CD8-positive, alpha-beta memory T cell (primary cell): ENCODE data around the gene TENM4. TPM values are rescaled to one million over a fixed set of nuclear protein-coding genes. Genes with fewer than 3 reads are reported as not detected.

Experiments used
- CTCF ChIA-PET: fragments of 350-600 bp; sonication (Branson Sonifier 250); formaldehyde crosslinking; loops from one replicate; lab custom pipeline; 2021; ENCODE audit warnings: antibody characterized with exemption; lab: Charles Lee
- POLR2A ChIA-PET: fragments of 350-600 bp; sonication (Branson Sonifier 250); formaldehyde crosslinking; loops from one replicate; lab custom pipeline; 2021; ENCODE audit warnings: antibody characterized with exemption; lab: Charles Lee
- DNase-seq, 5 donors: peaks; one replicate each; pipeline versions ENCODE4 v3.0.0 to v3.0.0-alpha.2; 2020 to 2022; ENCODE audit warnings: mixed read lengths in 1 of 5
- H3K27ac ChIP-seq: one replicate; pipeline ENCODE4 v1.7.0; 2013; ENCODE audit warnings: low read depth, mild to moderate bottlenecking, low read length, moderate library complexity
- H3K27me3 ChIP-seq: 2 replicates; pipeline ENCODE4 v1.7.0; 2013; ENCODE audit warnings: low read length, mild to moderate bottlenecking; ENCODE audit not compliant: insufficient read depth, poor library complexity, severe bottlenecking
- H3K36me3 ChIP-seq: 2 replicates; pipeline ENCODE4 v1.7.0; 2013; ENCODE audit warnings: mild to moderate bottlenecking, low read length, moderate library complexity; ENCODE audit not compliant: insufficient read depth
- H3K4me1 ChIP-seq: 2 replicates; pipeline ENCODE4 v1.7.0; 2013; ENCODE audit warnings: mild to moderate bottlenecking, low read length, moderate library complexity; ENCODE audit not compliant: insufficient read depth
- H3K4me3 ChIP-seq: 2 replicates; pipeline ENCODE4 v1.7.0; 2013; ENCODE audit warnings: mild to moderate bottlenecking, low read length
- H3K9me3 ChIP-seq: 2 replicates; pipeline ENCODE4 v1.7.0; 2013; ENCODE audit warnings: mild to moderate bottlenecking, low read length
- H3K27ac Mint-ChIP-seq, 8 donors: one replicate each; pipeline ENCODE4 v1.8.0; 2020 to 2021; ENCODE audit warnings: mixed read lengths in 8 of 8, mild to moderate bottlenecking in 6 of 8, inconsistent platforms in 3 of 8, moderate library complexity in 3 of 8
- H3K27me3 Mint-ChIP-seq, 2 donors: one replicate each; pipeline ENCODE4 v1.8.0; 2020 to 2021; ENCODE audit warnings: mixed read lengths in 2 of 2, mild to moderate bottlenecking in 1 of 2, moderate library complexity in 1 of 2
- H3K36me3 Mint-ChIP-seq, 3 donors: one replicate each; pipeline ENCODE4 v1.8.0; 2020 to 2021; ENCODE audit warnings: mixed read lengths in 3 of 3, inconsistent platforms in 1 of 3, mild to moderate bottlenecking in 1 of 3
- H3K4me1 Mint-ChIP-seq, 3 donors: one replicate each; pipeline ENCODE4 v1.8.0; 2020 to 2021; ENCODE audit warnings: mixed read lengths in 3 of 3, inconsistent platforms in 1 of 3, mild to moderate bottlenecking in 1 of 3
- H3K4me3 Mint-ChIP-seq, 7 donors: one replicate each; pipeline ENCODE4 v1.8.0; 2020 to 2021; ENCODE audit warnings: mixed read lengths in 7 of 7, mild to moderate bottlenecking in 6 of 7, moderate library complexity in 4 of 7, inconsistent platforms in 2 of 7
- H3K9me3 Mint-ChIP-seq, 5 donors: one replicate each; pipeline ENCODE4 v1.8.0; 2020 to 2022; ENCODE audit warnings: mixed read lengths in 5 of 5, mild to moderate bottlenecking in 3 of 5, moderate library complexity in 2 of 5, inconsistent platforms in 1 of 5
- polyA plus RNA-seq: library from polyadenylated mRNA; unstranded; fragments of 300-500 nt; fragmentation: Illumina TruSeq; gene quantifications from one replicate; pipeline ENCODE4 v1.2.3, GENCODE V29; 2021
- total RNA-seq, 2 experiments: library from RNA; stranded (reverse); gene quantifications; one replicate each; pipeline ENCODE4 v1.2.3, GENCODE V29; 2021

The TENM4 gene
- total and polyA plus RNA-seq, 3 experiments from 2014 or later, result not detected

DNA sequence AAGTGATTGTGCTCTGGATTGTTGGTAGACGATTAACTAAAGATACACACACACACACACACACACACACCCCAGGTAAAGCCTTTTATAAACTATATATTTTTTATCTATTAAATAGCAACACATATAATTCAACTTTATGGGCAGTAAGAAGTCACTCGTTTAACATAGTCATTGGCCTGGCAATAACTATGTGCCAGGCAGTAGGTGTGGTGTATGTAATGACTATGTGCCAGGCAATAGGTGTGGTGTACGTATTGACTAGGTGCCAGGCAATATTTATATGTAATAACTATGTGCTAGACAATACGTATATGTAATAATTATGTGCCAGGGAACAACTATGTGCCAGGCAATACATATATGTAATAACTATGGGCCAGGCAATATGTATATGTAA is 40.0 kb upstream of the TENM4 start:
- no peaks in the 10 kb centered on the region for H3K36me3 Mint-ChIP-seq
- H3K27me3 ChIP-seq, result no peaks in the 10 kb centered on the region

DNA sequence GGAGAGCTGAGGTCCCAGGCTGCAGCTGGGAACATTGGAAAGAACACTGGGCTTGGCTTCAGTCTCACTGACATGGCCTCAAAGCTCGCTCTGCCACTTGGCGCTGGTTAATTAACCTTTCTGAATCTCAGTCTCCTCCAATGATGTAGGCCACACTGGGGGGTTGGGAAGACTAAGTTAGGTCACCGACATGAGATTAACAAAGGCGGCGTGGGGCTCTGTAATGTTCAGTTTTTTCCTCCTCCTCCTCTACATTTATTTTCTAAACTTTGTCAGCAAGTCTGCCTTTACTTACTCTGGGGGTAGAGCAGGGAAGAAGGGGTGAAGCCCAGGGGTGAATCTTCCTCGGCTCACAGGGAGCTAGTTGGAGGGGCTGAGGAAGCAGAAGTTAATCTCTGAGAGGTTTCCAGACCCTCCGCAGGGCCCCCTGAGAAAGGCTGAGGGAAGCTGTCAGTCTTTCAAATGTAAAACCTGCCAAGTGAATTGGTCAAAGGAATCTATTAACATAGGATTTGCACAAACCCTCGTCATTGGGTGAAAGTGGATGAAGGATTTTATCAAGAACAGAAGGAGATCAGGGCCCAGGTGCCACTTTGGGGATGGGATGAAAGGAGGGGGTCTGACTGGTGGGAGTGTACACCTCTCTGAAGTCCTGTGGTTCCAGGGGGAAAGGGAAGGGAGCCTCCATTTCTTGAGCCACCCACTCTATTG is 32.1 kb upstream of the TENM4 start:
- Histone ChIP-seq H3K27me3 (no peaks in the 10 kb centered on the region), H3K36me3 (no peaks in the 10 kb centered on the region), H3K4me1 (no peaks in the 10 kb centered on the region), H3K27ac (no peak overlapping the region), H3K4me3 (no peak overlapping the region), H3K9me3 (no peaks in the 10 kb centered on the region)
- DNase-seq, result no peak
- Mint-ChIP-seq H3K4me3 (no peak overlapping the region), H3K36me3 (no peaks in the 10 kb centered on the region), H3K4me1 (no peaks in the 10 kb centered on the region), H3K27me3 (peaks cover 0 to 5% of the 10 kb centered on the region in 2 donors), H3K9me3 (peaks cover 0 to 4% (median 3%) of the 10 kb centered on the region in 5 donors), H3K27ac (no peak overlapping the region)
- CTCF ChIA-PET, result no interaction called here
- POLR2A ChIA-PET, result no interaction called here

More for the DNA sequence above, 40.0 kb upstream of the TENM4 start:
- Histone ChIP-seq H3K9me3 (no peaks in the 10 kb centered on the region), H3K27ac (no peak overlapping the region), H3K4me1 (no peaks in the 10 kb centered on the region), H3K4me3 (no peak overlapping the region), H3K36me3 (no peaks in the 10 kb centered on the region)
- Mint-ChIP-seq H3K4me1 (no peaks in the 10 kb centered on the region), H3K27ac (no peak overlapping the region), H3K9me3 (peaks cover 0 to 9% (median 0%) of the 10 kb centered on the region in 5 donors), H3K4me3 (no peak overlapping the region), H3K27me3 (peaks cover 0 to 1% of the 10 kb centered on the region in 2 donors)
- no peak for DNase-seq
- CTCF ChIA-PET, result no interaction called here
- POLR2A ChIA-PET, result no interaction called here

DNA sequence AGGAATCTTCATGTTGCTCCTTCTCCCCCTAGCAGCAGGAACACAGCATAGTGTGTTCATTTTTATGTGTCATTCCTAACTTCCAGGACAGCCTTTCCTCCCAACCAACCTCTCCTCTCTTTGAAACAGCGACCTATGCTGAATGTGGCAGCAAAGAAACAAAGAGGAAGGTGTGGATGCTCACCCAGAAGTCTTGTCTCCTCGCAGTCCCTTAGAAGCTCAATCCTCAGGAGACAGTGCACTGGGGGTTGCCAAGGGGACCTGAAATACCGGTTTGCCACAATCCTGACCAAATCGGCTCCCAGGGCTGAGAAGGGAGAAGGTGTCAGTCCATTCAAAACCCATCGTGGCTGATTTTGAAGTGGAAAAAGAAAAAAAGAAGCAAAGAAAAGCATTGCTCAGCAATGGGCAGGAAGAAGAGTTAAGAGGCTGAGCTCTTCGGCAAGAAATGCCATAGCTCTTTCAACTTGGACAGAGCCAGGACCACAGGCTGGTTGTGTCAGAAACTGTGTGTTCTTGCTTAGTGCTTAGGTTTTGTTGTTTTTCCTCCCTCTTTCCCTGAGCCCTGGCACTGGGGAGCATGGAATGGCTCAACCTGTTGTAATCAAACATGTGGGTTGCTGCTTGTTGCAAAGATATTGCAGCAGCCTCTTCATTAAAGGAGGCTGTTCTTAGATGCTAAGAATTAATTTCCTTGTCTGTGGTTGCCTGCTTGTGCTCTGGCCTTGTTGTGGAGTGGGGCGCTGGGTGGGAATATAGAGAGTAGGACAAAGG is 30.4 kb upstream of the TENM4 start:
- ChIA-PET CTCF (no interaction called here), POLR2A (no interaction called here)
- no peaks in the 10 kb centered on the region for H3K4me1 Mint-ChIP-seq
- Histone ChIP-seq H3K9me3 (no peaks in the 10 kb centered on the region), H3K4me3 (no peak overlapping the region), H3K27ac (no peak overlapping the region), H3K4me1 (no peaks in the 10 kb centered on the region), H3K27me3 (no peaks in the 10 kb centered on the region), H3K36me3 (no peaks in the 10 kb centered on the region)
- no peak overlapping the region for H3K27ac Mint-ChIP-seq
- H3K4me3 Mint-ChIP-seq, result no peak overlapping the region
- peaks cover 0 to 4% of the 10 kb centered on the region in 2 donors for H3K27me3 Mint-ChIP-seq
- no peak for DNase-seq
- no peaks in the 10 kb centered on the region for H3K36me3 Mint-ChIP-seq
- H3K9me3 Mint-ChIP-seq, result peaks cover 0 to 4% (median 3%) of the 10 kb centered on the region in 5 donors

DNA sequence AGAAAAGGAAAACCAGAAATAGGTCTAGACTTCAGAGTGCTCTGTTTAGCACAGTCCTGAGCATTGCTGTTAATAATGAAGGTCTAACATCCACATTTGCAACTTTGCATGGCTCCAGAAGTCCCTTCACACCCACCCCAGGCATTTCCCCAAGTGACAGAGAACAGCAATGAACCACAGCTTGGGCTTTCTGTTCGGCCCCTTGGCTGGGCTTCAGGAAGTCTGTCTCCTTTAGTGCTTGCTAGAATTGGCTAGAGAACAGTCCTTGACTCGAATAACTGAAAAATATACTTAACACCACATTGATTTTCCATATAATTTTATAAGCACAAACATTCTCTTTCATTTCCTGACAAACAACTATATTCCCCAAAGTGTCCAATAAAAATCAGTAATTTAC is 29.3 kb upstream of the TENM4 start:
- H3K27me3 Mint-ChIP-seq, result peaks cover 0 to 4% of the 10 kb centered on the region in 2 donors

DNA sequence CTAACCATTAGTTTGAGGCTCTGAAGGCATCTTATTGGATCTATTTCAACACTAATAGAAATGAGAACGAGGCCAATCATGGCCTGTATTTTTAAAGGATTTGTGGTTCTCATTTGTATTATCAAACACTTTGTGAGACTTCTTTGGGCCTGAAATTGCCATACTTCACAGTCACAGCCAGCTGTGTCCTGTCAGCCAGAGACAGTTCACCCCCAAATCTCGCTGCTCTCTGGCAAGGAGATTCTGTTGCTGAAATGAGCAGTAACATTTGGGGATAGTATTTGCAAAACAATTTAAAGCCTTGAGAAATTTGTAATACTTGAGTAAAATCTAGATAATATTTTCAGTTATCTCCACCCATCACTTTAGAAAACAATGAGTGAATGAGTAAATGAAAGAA is 26.9 kb upstream of the TENM4 start:
- no peak for DNase-seq
- Histone ChIP-seq H3K36me3 (no peaks in the 10 kb centered on the region), H3K27me3 (no peaks in the 10 kb centered on the region), H3K4me1 (no peaks in the 10 kb centered on the region), H3K4me3 (no peak overlapping the region), H3K27ac (no peak overlapping the region), H3K9me3 (no peaks in the 10 kb centered on the region)
- Mint-ChIP-seq H3K36me3 (no peaks in the 10 kb centered on the region), H3K27ac (no peak overlapping the region), H3K4me1 (no peaks in the 10 kb centered on the region), H3K4me3 (no peak overlapping the region), H3K9me3 (peaks cover 0 to 2% (median 0%) of the 10 kb centered on the region in 5 donors), H3K27me3 (peaks cover 0 to 4% of the 10 kb centered on the region in 2 donors)
- POLR2A ChIA-PET, result no interaction called here
- CTCF ChIA-PET, result no interaction called here

More for the DNA sequence above, 29.3 kb upstream of the TENM4 start:
- no peak for DNase-seq
- Mint-ChIP-seq H3K36me3 (no peaks in the 10 kb centered on the region), H3K4me3 (no peak overlapping the region), H3K27ac (no peak overlapping the region), H3K9me3 (peaks cover 0 to 4% (median 0%) of the 10 kb centered on the region in 5 donors), H3K4me1 (no peaks in the 10 kb centered on the region)
- ChIA-PET POLR2A (no interaction called here), CTCF (no interaction called here)
- Histone ChIP-seq H3K4me3 (no peak overlapping the region), H3K27me3 (no peaks in the 10 kb centered on the region), H3K9me3 (no peaks in the 10 kb centered on the region), H3K4me1 (no peaks in the 10 kb centered on the region), H3K27ac (no peak overlapping the region), H3K36me3 (no peaks in the 10 kb centered on the region)

DNA sequence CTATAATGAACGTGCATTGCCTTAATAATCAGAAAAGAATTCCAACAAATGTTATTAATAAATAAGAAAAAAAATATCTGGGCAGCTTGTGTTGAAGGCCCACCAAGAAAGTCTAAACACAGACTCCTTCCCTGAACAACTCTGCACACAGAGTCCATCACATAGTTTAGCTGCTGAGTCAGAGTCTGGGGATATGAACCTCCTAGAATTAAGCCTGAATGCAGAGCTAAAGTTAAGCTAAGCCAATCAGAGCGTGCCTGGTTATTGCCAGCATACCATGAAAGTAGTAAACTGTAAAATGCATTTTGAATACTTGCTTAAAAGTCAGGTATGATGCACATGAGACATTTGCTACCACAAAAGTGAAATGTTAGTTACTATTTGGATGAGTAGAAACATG is 25.6 kb upstream of the TENM4 start:
- Mint-ChIP-seq H3K36me3 (no peaks in the 10 kb centered on the region), H3K4me3 (no peak overlapping the region), H3K27me3 (peaks cover 0 to 3% of the 10 kb centered on the region in 2 donors), H3K9me3 (peaks cover 0 to 3% (median 0%) of the 10 kb centered on the region in 5 donors), H3K4me1 (no peaks in the 10 kb centered on the region), H3K27ac (no peak overlapping the region)
- DNase-seq, result no peak
- Histone ChIP-seq H3K4me1 (no peaks in the 10 kb centered on the region), H3K27me3 (no peaks in the 10 kb centered on the region), H3K27ac (no peak overlapping the region), H3K9me3 (no peaks in the 10 kb centered on the region), H3K36me3 (no peaks in the 10 kb centered on the region), H3K4me3 (no peak overlapping the region)
- POLR2A ChIA-PET, result no interaction called here
- CTCF ChIA-PET, result no interaction called here

DNA sequence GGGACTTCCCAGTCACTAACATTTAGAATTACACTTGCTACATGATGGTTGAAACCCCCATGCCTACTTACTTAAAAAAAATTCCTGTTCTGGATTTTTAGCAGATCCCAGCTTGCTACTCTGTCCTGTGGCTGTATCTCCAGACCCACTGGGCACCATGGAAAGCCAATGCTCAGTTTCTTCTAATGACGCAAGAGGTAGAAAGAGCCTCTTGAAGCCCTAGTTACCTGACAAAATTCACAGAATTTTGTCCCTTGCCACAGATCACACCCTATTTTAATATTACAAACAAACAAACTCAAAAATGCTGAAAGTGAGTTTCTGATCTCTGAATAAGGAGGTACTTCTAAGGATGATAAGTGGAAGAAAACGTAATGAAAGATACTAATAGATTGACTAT is 24.3 kb upstream of the TENM4 start:
- peaks cover 0 to 3% of the 10 kb centered on the region in 2 donors for H3K27me3 Mint-ChIP-seq
- no peaks in the 10 kb centered on the region for H3K4me1 Mint-ChIP-seq

More for the DNA sequence above, 24.3 kb upstream of the TENM4 start:
- no peak overlapping the region for H3K27ac ChIP-seq
- H3K27me3 ChIP-seq, result no peaks in the 10 kb centered on the region
- DNase-seq, result no peak
- no peaks in the 10 kb centered on the region for H3K4me1 ChIP-seq
- no peak overlapping the region for H3K4me3 ChIP-seq
- H3K36me3 ChIP-seq, result no peaks in the 10 kb centered on the region
- Mint-ChIP-seq H3K27ac (no peak overlapping the region), H3K9me3 (peaks cover 0 to 4% (median 0%) of the 10 kb centered on the region in 5 donors), H3K36me3 (no peaks in the 10 kb centered on the region), H3K4me3 (no peak overlapping the region)
- ChIA-PET POLR2A (no interaction called here), CTCF (no interaction called here)
- no peaks in the 10 kb centered on the region for H3K9me3 ChIP-seq
